Ishikawa (cell line): ENCODE data around the gene PHF19.

Experiments used
- EP300 ChIP-seq: IDR thresholded peaks from 2 replicates; pipeline ENCODE4 v1.6.1; 2012; ENCODE audit warnings: borderline replicate concordance
- FOXM1 ChIP-seq: IDR thresholded peaks from 2 replicates; pipeline ENCODE4 v1.6.1; 2012; ENCODE audit warnings: low read depth, borderline replicate concordance
- YY1 ChIP-seq: IDR thresholded peaks from 2 replicates; pipeline ENCODE4 v1.6.1; 2012; ENCODE audit warnings: low read depth

DNA sequence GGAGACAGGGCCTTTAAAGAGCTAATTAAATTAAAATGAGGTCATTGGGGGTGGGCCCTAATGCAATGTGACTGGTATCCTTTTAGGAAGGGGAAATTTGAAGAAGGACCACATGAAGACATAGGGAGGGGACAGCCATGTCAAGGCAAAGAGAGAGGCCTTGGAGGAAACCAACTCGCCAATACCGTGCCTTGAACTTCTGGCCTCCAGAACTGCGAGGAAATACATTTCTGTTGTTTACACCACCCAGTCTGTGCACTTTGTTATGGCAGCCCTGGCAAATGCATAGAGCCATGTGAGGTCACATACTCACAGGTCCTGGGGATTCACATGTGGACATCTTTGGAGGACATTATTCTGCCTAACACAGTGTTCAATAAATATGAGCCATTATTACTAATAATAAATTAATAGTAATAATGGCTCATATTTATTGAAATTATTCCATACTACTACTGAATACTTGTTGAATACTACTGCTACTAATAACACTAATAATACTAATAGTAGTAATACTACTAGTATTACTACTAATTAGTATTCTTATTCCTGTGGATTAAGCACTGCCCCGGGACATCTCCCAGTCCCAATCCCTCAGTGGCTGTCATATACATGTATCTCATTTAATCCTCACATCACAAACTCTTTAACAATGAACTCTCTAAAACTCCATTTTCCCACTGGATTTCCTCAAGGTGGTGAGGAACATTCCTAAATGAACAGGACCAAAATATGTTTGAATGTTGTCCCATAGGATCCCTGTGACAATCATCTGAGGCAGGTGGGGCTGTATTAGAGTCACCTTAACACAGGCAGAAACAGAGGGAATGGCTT is 41.2 kb upstream of the PHF19 start:
- TF ChIP-seq FOXM1, result no peak
- TF ChIP-seq YY1, result no peak
- no peak for TF ChIP-seq EP300
